ENCODE measurements around the gene C19orf38. TPM values are rescaled to one million over a fixed set of nuclear protein-coding genes. Genes with fewer than 3 reads are reported as not detected.

C19orf38 gene
- polyA plus RNA-seq, 1 donor from 2014 or later: not detected

DNA sequence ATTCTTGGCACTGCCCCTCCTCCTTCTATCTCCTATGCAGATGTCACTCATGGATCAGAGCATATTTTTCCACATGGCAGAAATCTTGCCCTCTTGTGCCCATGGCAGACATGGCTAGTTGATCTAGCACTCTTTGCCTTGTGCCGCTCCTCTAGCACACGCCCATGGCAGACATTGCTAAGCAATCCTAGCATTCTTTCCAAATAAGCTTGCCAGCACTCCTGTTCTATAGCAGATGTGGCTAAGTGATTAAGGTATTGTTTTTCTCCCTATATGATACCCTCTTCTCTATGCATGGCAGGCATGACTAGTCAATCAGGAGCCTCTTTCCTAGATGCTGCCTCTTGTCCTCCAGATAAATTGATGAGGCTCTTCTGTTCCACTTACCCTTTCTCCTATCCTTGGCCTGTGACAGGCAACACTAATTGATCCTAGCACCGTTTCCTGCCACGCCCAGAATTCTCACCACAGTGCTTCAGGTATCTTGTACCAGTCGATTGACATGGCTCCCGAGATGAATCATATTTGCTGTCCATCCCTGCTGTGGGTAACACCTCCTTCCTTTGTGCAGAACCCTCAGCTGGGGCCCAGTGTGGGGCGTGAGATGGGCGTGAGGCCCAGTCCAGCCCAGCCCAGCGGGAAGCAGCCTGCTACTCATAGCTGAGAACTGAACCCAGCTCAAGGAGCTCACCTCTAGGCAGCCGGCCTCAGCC is 39.1 kb upstream of the C19orf38 start:
- Histone ChIP-seq H3K27me3 (ENCODE audit: insufficient read depth, low read depth, low read length) (no peaks in the 10 kb centered on the region), H3K4me3 (ENCODE audit: low read length) (no peak overlapping the region), H3K27ac (ENCODE audit: low read length) (no peak overlapping the region), H3K9me3 (ENCODE audit: low read length) (no peaks in the 10 kb centered on the region), H2AFZ (ENCODE audit: low read depth, low read length) (no peak overlapping the region), H4K20me1 (ENCODE audit: insufficient read depth) (no peaks in the 10 kb centered on the region), H3K9ac (ENCODE audit: low read length) (no peak overlapping the region), H3K36me3 (ENCODE audit: insufficient read depth, low read length) (peaks cover 6% of the 10 kb centered on the region), H3K79me2 (replicated peaks; ENCODE audit: insufficient read depth, low read length) (no peaks in the 10 kb centered on the region), H3K9me2 (ENCODE audit: insufficient read depth, low read length) (no peaks in the 10 kb centered on the region), H3F3A (ENCODE audit: insufficient read depth, low read length, poor library complexity, severe bottlenecking) (no peaks in the 10 kb centered on the region), H3K4me2 (ENCODE audit: low read length) (no peak overlapping the region)
- TF ChIP-seq TAF1 (IDR thresholded peaks at IDR 0.05; ENCODE audit: low read depth) (no peak), REST (IDR thresholded peaks at IDR 0.05; ENCODE audit: borderline replicate concordance) (no peak), RAD21 (conservative IDR thresholded peaks at IDR 0.05) (no peak), SMC3 (conservative IDR thresholded peaks at IDR 0.05; ENCODE audit: poor library complexity) (no peak), POLR2AphosphoS5 (IDR thresholded peaks at IDR 0.05) (no peak), MXI1 (conservative IDR thresholded peaks at IDR 0.05; ENCODE audit: poor library complexity, severe bottlenecking) (no peak), CTCF (IDR thresholded peaks at IDR 0.05; ENCODE audit: poor library complexity, severe bottlenecking) (no peak), EZH2 (IDR thresholded peaks at IDR 0.05; ENCODE audit: borderline replicate concordance, insufficient read depth, low read length, poor library complexity, severe bottlenecking) (no peak), EP300 (conservative IDR thresholded peaks at IDR 0.05; ENCODE audit: poor library complexity, severe bottlenecking) (no peak)

DNA sequence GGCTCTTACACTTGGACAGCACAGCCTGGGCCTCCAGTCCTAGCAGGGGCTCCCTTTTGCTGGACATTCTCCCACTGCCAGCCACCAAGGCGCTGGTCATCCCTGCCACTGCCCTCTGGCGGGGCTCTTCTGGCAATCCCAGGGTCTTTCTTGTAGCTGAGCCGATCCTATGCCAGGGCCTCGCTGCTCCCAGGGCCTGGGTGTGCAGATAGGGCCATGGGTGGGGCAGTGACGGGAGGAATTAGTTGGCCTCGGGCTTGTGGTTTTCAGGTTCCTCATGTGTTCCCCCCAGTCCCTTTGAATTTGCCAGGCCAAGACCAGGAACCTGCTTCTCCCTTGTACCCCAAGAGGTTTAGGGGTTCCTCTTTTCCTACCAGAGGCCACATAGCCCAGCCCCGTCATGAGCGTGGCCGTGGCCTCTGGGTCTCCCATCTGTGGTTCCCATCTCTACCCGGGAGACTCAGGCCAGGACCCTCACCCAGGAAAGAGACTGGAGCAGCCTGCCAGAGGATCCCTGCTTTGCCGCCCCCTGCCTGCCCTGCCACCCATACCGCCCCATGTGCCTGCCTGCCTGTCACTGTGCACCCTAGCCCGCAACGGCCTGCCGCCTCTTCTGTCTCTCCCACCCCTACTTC is 38.4 kb upstream of the C19orf38 start:
- peaks cover 5% of the 10 kb centered on the region for H3K36me3 ChIP-seq (ENCODE audit: insufficient read depth, low read length)
- H3K79me2 ChIP-seq (replicated peaks; ENCODE audit: insufficient read depth, low read length): no peaks in the 10 kb centered on the region
- H3K9ac ChIP-seq (ENCODE audit: low read length): no peak overlapping the region
- no peak overlapping the region for H2AFZ ChIP-seq (ENCODE audit: low read depth, low read length)
- H3K27ac ChIP-seq (ENCODE audit: low read length): no peak overlapping the region
- H3K4me2 ChIP-seq (ENCODE audit: low read length): no peak overlapping the region
- no peaks in the 10 kb centered on the region for H3K9me2 ChIP-seq (ENCODE audit: insufficient read depth, low read length)
- TF ChIP-seq EZH2 (IDR thresholded peaks at IDR 0.05; ENCODE audit: borderline replicate concordance, insufficient read depth, low read length, poor library complexity, severe bottlenecking): no peak
- TF ChIP-seq REST (IDR thresholded peaks at IDR 0.05; ENCODE audit: borderline replicate concordance): no peak
- TF ChIP-seq MXI1 (conservative IDR thresholded peaks at IDR 0.05; ENCODE audit: poor library complexity, severe bottlenecking): no peak
- no peak for TF ChIP-seq RAD21 (conservative IDR thresholded peaks at IDR 0.05)
- TF ChIP-seq POLR2AphosphoS5 (IDR thresholded peaks at IDR 0.05): no peak
- no peak for TF ChIP-seq CTCF (IDR thresholded peaks at IDR 0.05; ENCODE audit: poor library complexity, severe bottlenecking)
- TF ChIP-seq TAF1 (IDR thresholded peaks at IDR 0.05; ENCODE audit: low read depth): no peak
- TF ChIP-seq SMC3 (conservative IDR thresholded peaks at IDR 0.05; ENCODE audit: poor library complexity): no peak
- no peak for TF ChIP-seq EP300 (conservative IDR thresholded peaks at IDR 0.05; ENCODE audit: poor library complexity, severe bottlenecking)
- H3K9me3 ChIP-seq (ENCODE audit: low read length): no peaks in the 10 kb centered on the region
- no peak overlapping the region for H3K4me3 ChIP-seq (ENCODE audit: low read length)
- no peaks in the 10 kb centered on the region for H3K27me3 ChIP-seq (ENCODE audit: insufficient read depth, low read depth, low read length)
- no peaks in the 10 kb centered on the region for H4K20me1 ChIP-seq (ENCODE audit: insufficient read depth)
- H3F3A ChIP-seq (ENCODE audit: insufficient read depth, low read length, poor library complexity, severe bottlenecking): no peaks in the 10 kb centered on the region

All from neural cell (in vitro differentiated cells).